A549 (cell line): ENCODE measurements around the gene OR2T3. TPM values are rescaled to one million over a fixed set of nuclear protein-coding genes. Genes with fewer than 3 reads are reported as not detected.
"Not testable (repeated sequence)": the region's sequence is repeated elsewhere in the genome, so short reads cannot be mapped to it uniquely, and the experiment has no call there.

Experiments
- ATAC-seq, 2 experiments: fragments of 200-7000 bp in 1 of 2; fragments of >200 bp in 1 of 2; cut with Nextera tagmentation in 1 of 2; cut with Tn5 transposase in 1 of 2; 3 replicates each; pipeline versions ENCODE4 v1.8.0 to v1.9.1; 2018 to 2020; ENCODE audit warnings: mild to moderate bottlenecking in 1 of 2, moderate library complexity in 1 of 2
- CTCF ChIA-PET: fragments of 300-600 bp; sonication (Branson Sonifier 250); formaldehyde crosslinking; extraction: SDS; loops from one replicate; lab custom pipeline; 2021; ENCODE audit warnings: antibody characterized with exemption, inconsistent platforms; lab: Yijun Ruan, JAX
- POLR2A ChIA-PET: fragments of 350-600 bp; formaldehyde crosslinking; extraction: SDS; loops from one replicate; lab custom pipeline; 2021; ENCODE audit warnings: antibody characterized with exemption, inconsistent platforms; lab: Yijun Ruan, JAX
- DNase-seq, 2 experiments: peaks; one replicate each; pipeline versions ENCODE4 v3.0.0 to v3.0.0-alpha.2; 2011 to 2016; ENCODE audit warnings: low read depth in 1 of 2, low spot score in 1 of 2
- FAIRE-seq: peaks from 2 replicates; lab custom pipeline; 2011; peaks lifted over from hg19 to GRCh38; lab: Jason Lieb, UNC
- H3K27ac ChIP-seq, 2 experiments: fragments of >200 bp; sonication (Bioruptor Twin); formaldehyde crosslinking; 3 replicates each; pipeline ENCODE4 v1.5.1; 2016 to 2017
- H3K4me1 ChIP-seq: fragments of >200 bp; sonication (Bioruptor Twin); formaldehyde crosslinking; 3 replicates; pipeline ENCODE4 v1.6.1; 2016
- H3K4me2 ChIP-seq: fragments of >200 bp; sonication (Bioruptor Twin); formaldehyde crosslinking; 3 replicates; pipeline ENCODE4 v1.6.1; 2016
- H3K4me3 ChIP-seq: fragments of >200 bp; sonication (Bioruptor Twin); formaldehyde crosslinking; 3 replicates; pipeline ENCODE4 v1.5.1; 2016
- H3K9me3 ChIP-seq: fragments of >200 bp; sonication (Bioruptor Twin); formaldehyde crosslinking; 3 replicates; pipeline ENCODE4 v1.6.1; 2016
- WGBS: methylation state at CpG from one replicate; pipeline ENCODE4 v1.1.6; 2017; ENCODE audit errors: missing lambda C conversion rate; 5-methylcytosine and 5-hydroxymethylcytosine counted together
- polyA plus RNA-seq, 4 experiments: library from polyadenylated mRNA; depleted of rRNA in 3 of 4; stranded (reverse); fragments of >200 nt; fragmentation: RNase III in 1 of 4; extraction: RNeasy Plus Mini Kit Qiagen cat#74134 plus additional on column Dnase treatment in 1 of 4; gene quantifications; 2 replicates in 3 of 4; 3 replicates in 1 of 4; pipeline ENCODE4 v1.2.3, GENCODE V29; 2011 to 2017

The OR2T3 gene
- polyA plus RNA-seq, 2 of the 4 experiments (the other 2 are of a cell fraction): not detected

DNA sequence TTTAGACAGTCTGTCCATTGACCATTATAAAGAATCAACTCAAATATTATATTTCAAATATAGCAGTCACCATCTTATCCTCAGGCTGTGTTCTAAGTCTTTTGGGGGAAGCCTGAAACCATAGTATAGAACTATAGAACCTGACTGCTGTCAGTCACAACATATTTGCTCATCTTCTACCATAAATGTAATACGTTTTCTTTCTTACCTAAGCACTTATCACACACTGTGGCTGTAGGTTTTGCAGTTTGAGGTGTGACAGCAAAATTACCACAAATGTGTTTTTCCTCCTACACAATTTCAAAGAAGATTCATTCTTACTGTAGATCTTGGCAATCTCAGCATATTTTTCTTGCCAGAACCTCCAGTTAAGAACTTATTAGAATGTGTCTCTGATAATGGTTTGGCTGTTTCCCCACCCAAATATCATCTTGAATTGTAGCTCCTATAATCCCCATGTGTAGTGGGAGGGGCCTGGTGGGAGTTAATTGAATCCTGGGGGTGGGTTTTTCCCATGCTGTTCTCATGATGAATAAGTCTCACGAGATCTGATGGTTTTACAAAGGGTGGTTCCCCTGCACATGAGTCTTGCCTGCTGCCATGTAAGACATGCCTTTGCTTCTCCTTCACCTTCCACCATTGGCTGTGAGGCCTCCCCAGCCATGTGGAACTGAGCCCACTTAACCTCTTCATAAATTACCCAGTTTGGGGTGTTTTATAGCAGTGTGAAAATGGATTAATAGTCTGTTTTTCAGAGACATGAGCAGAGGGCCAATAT lies 30.5 kb upstream of the OR2T3 start:
- POLR2A ChIA-PET, FAIRE-seq, CTCF ChIA-PET: not testable (repeated sequence)

DNA sequence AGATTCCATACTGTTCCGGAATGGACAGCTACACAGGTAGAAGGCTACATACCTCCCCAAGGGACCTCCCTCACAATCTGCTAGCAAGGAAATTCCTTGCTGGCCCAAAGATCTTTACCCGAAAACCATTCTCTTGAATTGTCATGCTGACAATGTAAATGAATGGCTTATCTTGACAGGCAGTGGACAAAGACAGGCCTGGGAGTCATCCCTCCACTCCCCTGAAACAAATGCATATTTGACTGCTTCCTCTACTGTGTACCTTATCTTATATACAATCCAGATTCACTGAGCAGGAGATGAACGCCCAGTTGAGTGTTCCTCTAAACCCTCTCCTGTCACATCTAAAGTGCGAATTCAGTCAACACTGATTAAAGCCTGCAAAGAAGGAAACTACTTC lies 28.5 kb upstream of the OR2T3 start:
- ATAC-seq, FAIRE-seq, CTCF ChIA-PET, DNase-seq, H3K27ac ChIP-seq, H3K4me3 ChIP-seq, H3K4me2 ChIP-seq, H3K4me1 ChIP-seq, POLR2A ChIA-PET, H3K9me3 ChIP-seq: not testable (repeated sequence)
- 17% methylated on average over 4 of the region's 4 CpGs for WGBS

More for the DNA sequence above, 30.5 kb upstream of the OR2T3 start:
- not testable (repeated sequence) for ATAC-seq, H3K9me3 ChIP-seq, H3K4me2 ChIP-seq, DNase-seq, H3K4me3 ChIP-seq, H3K4me1 ChIP-seq, H3K27ac ChIP-seq
- 0% methylated on average over 1 of the region's 2 CpGs for WGBS

DNA sequence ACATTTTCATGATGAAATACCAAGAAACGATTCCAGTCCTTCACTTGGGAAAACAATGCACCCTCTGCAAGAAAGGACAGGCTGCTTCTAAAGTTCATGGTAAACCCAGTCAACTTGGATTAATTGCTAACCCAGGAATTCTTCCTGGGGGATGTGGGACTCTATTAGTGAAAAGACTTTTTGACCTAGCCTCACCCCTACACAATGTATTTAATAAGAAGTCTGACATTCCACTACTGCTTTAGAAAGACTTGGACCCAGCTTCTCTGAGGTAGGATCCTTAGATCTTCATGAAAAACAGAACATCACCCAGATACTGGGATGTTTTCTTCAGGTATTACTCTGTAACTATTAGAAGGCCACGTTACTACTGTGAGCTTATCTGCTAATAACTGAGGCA lies 27.8 kb upstream of the OR2T3 start, which contains the start of gene OR2T2:
Gene OR2T2 (plus strand): TSS at position 239 of the 400 bp plus-strand sequence. CDS start 7,161 bp downstream, outside the sequence.
- 0% methylated on average over 1 of the region's 2 CpGs for WGBS

DNA sequence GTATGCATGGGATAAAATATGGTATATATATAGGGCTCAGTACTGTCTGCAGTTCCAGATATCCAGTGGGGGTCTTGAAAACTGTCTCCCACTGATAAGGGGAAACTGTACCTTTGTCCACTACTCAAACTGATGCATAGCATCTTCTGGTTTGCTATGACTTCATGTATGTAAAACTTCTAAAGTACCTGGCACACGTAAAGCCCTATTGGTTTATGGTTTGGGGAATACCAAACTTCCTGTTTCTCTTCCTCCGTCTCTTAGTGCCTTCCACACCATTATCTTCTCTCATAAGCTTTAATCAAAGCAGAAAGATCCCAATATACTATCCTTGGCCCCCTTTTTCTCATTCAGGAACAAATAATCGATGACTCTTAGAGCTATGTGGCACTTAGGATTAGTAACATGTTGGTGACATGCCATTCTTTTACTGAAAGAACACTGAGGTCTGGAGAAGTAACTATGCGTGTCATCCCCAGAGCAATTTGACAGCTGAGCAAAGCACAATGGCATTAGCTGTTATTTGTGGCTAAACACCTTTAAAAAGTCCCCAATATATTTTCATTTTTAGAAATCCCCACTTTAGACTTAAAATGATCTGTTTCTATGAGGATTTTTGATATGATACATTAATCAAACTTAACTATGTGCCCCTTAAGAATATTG lies 24.6 kb upstream of the OR2T3 start:
- H3K4me3 ChIP-seq, H3K27ac ChIP-seq, CTCF ChIA-PET, ATAC-seq, DNase-seq, H3K4me2 ChIP-seq, FAIRE-seq, H3K9me3 ChIP-seq, POLR2A ChIA-PET, H3K4me1 ChIP-seq: not testable (repeated sequence)
- no CpG with 5 or more reads among the region's 4 CpGs for WGBS

More for the DNA sequence above, 27.8 kb upstream of the OR2T3 start, which contains the start of gene OR2T2:
- H3K4me3 ChIP-seq, DNase-seq, H3K9me3 ChIP-seq, CTCF ChIA-PET, FAIRE-seq, H3K4me1 ChIP-seq, H3K27ac ChIP-seq, H3K4me2 ChIP-seq, POLR2A ChIA-PET, ATAC-seq: not testable (repeated sequence)

DNA sequence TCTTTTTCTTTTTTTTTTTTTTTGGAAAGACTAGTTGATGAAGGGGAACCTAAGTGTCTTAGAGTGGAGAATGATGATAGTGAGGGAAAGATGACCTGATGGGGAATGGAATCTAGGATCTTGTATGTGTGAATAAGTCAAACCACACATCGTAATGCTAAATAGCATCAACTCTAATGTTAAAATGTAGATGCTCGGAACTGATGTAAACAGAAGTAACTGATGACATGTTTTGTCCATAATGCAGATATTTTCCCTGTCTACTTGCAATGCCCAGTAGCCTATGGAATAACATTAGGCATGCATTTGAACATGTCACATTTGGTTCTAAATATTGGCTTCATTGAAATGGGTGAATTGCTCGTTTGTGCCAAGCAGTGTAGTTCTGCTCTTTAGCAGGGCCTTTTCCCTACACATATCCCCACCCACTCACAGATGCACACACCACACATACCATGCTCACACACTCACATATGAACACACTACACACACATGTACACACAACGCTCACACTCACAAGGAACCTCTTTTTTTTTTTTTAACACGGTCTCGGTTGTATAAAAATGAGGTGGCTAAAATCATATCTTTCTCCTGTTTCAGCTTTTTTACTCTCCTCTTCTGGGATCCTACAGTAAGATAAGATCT lies 23.2 kb upstream of the OR2T3 start:
- DNase-seq, CTCF ChIA-PET, H3K27ac ChIP-seq, H3K4me2 ChIP-seq, ATAC-seq, H3K9me3 ChIP-seq, FAIRE-seq, H3K4me1 ChIP-seq, POLR2A ChIA-PET, H3K4me3 ChIP-seq: not testable (repeated sequence)
- WGBS: 36% methylated on average over 5 of the region's 6 CpGs

DNA sequence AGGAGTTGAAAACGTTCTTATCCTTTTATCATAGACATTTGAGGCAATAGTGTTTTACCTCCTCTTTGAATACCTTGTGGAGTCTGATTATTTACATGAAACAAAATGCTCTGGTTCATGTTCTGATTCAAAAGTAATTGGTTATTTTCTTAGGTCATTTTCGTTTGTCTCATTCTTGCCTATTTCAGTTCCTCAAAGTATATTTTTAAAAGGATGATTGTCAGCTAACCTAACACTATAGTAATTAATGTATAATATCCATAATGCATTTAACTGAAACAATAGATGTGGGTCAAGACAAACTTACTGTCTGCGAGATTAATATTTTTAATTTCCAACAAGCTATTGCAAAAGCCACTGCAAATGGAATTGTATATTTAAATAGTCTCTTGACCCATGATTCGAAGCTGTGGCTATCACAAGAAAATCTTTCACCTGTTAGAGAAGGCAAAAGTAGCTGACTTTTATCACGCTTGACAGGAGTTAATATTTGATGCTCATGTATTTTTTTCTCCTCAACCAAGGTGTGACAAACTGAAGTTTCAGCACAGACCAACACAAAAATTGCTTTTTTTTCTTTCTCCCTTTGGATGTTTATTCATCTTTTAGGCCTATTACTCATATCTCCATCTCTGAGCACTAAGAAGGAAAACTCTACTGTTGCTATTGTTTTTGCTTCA lies 22.5 kb upstream of the OR2T3 start:
- 0% methylated on average over 2 of the region's 5 CpGs for WGBS
- FAIRE-seq, CTCF ChIA-PET, ATAC-seq, H3K4me1 ChIP-seq, H3K9me3 ChIP-seq, POLR2A ChIA-PET, H3K27ac ChIP-seq, DNase-seq, H3K4me2 ChIP-seq, H3K4me3 ChIP-seq: not testable (repeated sequence)

DNA sequence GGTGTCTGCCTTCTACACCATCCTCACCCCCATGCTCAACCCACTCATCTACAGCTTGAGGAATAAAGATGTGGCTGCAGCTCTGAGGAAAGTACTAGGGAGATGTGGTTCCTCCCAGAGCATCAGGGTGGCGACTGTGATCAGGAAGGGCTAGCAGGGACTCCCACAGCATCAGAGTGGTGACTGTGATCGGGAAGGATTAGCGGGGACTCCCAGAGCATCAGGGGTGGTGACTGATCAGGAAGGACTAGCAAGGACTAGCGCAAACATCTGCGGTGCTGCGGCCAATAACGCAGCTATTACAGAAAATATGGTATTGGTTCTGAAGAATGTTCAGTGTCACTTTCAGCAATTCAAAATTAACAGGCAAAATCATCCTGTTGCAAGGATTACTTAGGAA lies 19.5 kb upstream of the OR2T3 start:
- H3K4me1 ChIP-seq, DNase-seq, POLR2A ChIA-PET, H3K9me3 ChIP-seq, H3K27ac ChIP-seq, CTCF ChIA-PET, ATAC-seq, H3K4me2 ChIP-seq, H3K4me3 ChIP-seq, FAIRE-seq: not testable (repeated sequence)
- WGBS: 42% methylated on average over 7 of the region's 7 CpGs

DNA sequence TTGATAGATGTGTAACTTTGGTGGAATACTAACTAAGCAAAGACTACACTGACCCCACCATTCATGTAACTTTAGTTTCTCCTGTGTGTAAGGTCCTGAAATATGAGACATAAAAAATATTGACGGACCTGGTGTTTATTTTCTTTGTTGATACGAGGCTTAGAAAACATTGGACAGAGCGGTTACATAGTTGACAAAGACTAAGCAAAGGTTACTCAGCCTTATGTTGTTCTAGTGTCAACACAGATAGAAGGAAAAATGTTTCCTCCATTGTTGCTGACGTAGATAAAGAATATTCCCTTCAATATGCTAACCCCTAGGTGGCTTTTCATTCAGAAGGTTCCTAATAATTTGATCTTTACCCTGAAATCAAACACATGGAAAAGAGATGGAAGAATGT lies 18.1 kb upstream of the OR2T3 start:
- H3K4me3 ChIP-seq, H3K27ac ChIP-seq, CTCF ChIA-PET, FAIRE-seq, DNase-seq, POLR2A ChIA-PET, H3K9me3 ChIP-seq, H3K4me1 ChIP-seq, H3K4me2 ChIP-seq: not testable (repeated sequence)
- WGBS: 3% methylated on average over 2 of the region's 4 CpGs
- peak in 1 of 2 experiments; percentile 43; a peak in 2 of 6 replicates for ATAC-seq

DNA sequence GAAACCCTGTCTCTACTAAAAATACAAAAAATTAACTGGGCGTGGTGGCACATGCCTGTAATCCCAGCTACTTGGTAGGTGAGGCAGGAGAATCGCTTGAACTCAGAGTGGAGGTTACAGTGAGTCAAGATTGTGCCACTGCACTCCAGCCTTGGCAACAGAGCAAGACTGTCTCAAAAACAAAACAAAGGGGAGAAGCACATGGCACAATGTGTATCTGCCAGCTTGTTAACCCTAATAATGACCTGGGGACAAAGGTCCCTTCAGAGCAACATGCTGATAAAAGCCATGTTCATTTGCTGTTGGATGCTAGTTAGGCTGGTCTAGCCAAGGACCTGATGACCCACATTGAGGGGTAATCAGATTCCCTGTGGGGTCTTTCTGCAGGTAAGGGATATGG lies 16.5 kb upstream of the OR2T3 start:
- H3K9me3 ChIP-seq, H3K4me3 ChIP-seq, DNase-seq, H3K4me1 ChIP-seq, ATAC-seq, H3K27ac ChIP-seq, H3K4me2 ChIP-seq, POLR2A ChIA-PET, FAIRE-seq, CTCF ChIA-PET: not testable (repeated sequence)
- no CpG with 5 or more reads among the region's 2 CpGs for WGBS

DNA sequence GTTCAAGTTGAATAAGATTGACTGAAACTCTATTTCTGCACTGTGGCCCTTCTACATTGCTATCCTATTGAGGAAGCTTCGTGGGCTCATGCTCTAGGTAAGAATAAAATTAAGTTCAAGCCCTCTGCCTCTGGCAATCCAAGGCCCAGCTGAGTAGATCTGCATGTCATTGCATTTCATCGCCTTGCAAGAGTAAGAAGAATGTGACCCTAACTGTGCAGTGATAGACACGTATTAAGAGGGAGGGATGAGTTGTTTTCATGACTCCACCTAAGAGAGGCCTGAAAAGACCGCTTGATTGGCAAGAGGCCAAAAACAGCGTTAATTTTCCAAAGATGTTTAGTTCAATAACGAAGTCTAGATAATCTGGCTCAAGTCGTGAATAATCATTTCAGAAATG lies 14.0 kb upstream of the OR2T3 start:
- H3K4me2 ChIP-seq, H3K27ac ChIP-seq, H3K9me3 ChIP-seq, ATAC-seq, FAIRE-seq, POLR2A ChIA-PET, CTCF ChIA-PET, H3K4me3 ChIP-seq, H3K4me1 ChIP-seq: not testable (repeated sequence)
- WGBS: 7% methylated on average over 7 of the region's 7 CpGs
- DNase-seq: peak in 1 of 2 experiments; percentile 1
